Right lobe of liver (tissue), 6 donors: ENCODE results near the gene SELENOT. TPM values are rescaled to one million over a fixed set of nuclear protein-coding genes. Genes with fewer than 3 reads are reported as not detected.

Experiments used
- ATAC-seq, 4 donors: fragments of 200-7000 bp; cut with Tn5 transposase; one replicate each; pipeline ENCODE4 v1.9.1; 2020; ENCODE audit warnings: mild to moderate bottlenecking in 4 of 4, moderate library complexity in 4 of 4
- DNase-seq, 3 donors: peaks; one replicate each; pipeline ENCODE4 v3.0.0-alpha.2; 2020
- H3K27ac ChIP-seq, 3 donors: fragments of 200-600 bp; one replicate each; pipeline ENCODE4 v1.8.0; 2022
- H3K27me3 ChIP-seq, 2 donors: fragments of 200-600 bp; one replicate each; pipeline ENCODE4 v1.8.0; 2022
- H3K36me3 ChIP-seq, 4 donors: fragments of 200-600 bp; sonication (generic) in 1 of 4; one replicate each; pipeline versions ENCODE4 v1.5.1 to v1.8.0; 2017 to 2022; ENCODE audit warnings: control low read depth in 1 of 4
- H3K4me1 ChIP-seq, 4 donors: fragments of 200-600 bp; sonication (generic) in 1 of 4; one replicate each; pipeline versions ENCODE4 v1.5.1 to v1.8.0; 2017 to 2022; ENCODE audit warnings: control low read depth in 1 of 4
- H3K4me3 ChIP-seq, 3 donors: fragments of 200-600 bp; one replicate each; pipeline ENCODE4 v1.8.0; 2022
- H3K9me3 ChIP-seq, 4 donors: fragments of 200-600 bp; sonication (generic) in 1 of 4; one replicate each; pipeline versions ENCODE4 v1.5.1 to v1.8.0; 2017 to 2022; ENCODE audit warnings: control low read depth in 1 of 4
- CTCF ChIP-seq, 4 donors: fragments of 200-600 bp in 3 of 4; fragments of 450-650 bp in 1 of 4; IDR thresholded peaks; one replicate each; pipeline versions ENCODE4 v1.5.1 to v1.8.0; 2016 to 2022; ENCODE audit warnings: antibody characterized with exemption in 4 of 4, mild to moderate bottlenecking in 2 of 4
- POLR2A ChIP-seq: fragments of 450-650 bp; IDR thresholded peaks from one replicate; pipeline ENCODE4 v1.6.1; 2017; ENCODE audit warnings: antibody characterized with exemption, mild to moderate bottlenecking
- intact Hi-C, 2 donors: fragments of 100-400 bp; cut with DNase I; formaldehyde crosslinking; loops; one replicate each; pipeline versions ENCODE4 v1.11.2 to v1.14.1; 2022
- total RNA-seq, 6 experiments: library from RNA; depleted of rRNA in 2 of 6; stranded (reverse); fragments of >200 nt in 2 of 6; fragmentation: NEBNext Ultra II Directional in 3 of 6; extraction: Animal tissue kit (Norgen Biotek cat#: 25700) in 3 of 6; gene quantifications; one replicate each; pipeline versions ENCODE4 v1.1.0 to v1.2.4, GENCODE V29; 2016 to 2023
- donor health status: DM: no; HTN: yes; CAD: no.
- donor health status: DM: no; HTN: no; CAD: no.
- donor health status: DM: no; HTN: no; CAD: no.
- donor health status: DM: no; HTN: yes; CAD: no.
- donor health status: DM: no; HTN: yes; CAD: no.

Gene SELENOT
- total RNA-seq, 6 experiments from 2014 or later: 51.1 to 72.8 (median 63.4) TPM

DNA sequence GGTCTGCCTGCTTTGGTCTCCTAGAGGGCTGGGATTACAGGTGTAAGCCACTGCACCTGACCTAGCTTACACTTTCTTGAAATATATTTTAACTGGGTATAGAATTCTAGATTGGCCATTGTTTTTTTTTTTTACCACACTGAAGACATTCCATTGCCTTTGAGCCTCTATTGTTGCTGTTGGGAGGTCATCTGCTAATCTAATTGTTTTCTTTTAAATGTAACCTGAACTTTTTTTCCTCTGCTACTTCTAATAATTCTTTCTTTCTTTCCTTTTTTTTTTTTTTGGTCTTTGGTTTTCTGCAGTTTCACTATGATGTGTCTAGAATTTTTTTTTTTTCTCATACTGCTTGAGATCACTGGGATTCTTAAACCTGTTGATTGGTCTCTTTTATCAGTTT, 72.5 kb downstream of the SELENOT start:
- Histone ChIP-seq H3K9me3 (peaks cover 0 to 7% (median 0%) of the 10 kb centered on the region in 4 donors), H3K4me1 (peaks cover 0 to 3% (median 0%) of the 10 kb centered on the region in 4 donors), H3K4me3 (no peak overlapping the region), H3K27me3 (no peaks in the 10 kb centered on the region), H3K36me3 (no peaks in the 10 kb centered on the region), H3K27ac (no peak overlapping the region)
- TF ChIP-seq CTCF (IDR thresholded peaks at IDR 0.05) (no peak), POLR2A (no peak)
- ATAC-seq: no peak
- intact Hi-C loops: no loop called here
- DNase-seq: no peak

Other genes with a start within 250 kb of the SELENOT start
- gene TSC22D2, start 195.0 kb upstream of the SELENOT start, total RNA-seq: 10 to 100 TPM; 10.3 to 30.4 (median 13.2) TPM
- 100 to 1,000 TPM in 2 of 6 experiments, 10 to 100 TPM in 4; 65.6 to 367 (median 92.4) TPM for gene SERP1, start 56.8 kb upstream of the SELENOT start, total RNA-seq
- gene EIF2A, start 56.5 kb upstream of the SELENOT start, total RNA-seq: 10 to 100 TPM; 29.8 to 89.9 (median 39.4) TPM
- gene ERICH6, start 100.6 kb downstream of the SELENOT start, total RNA-seq: under 1 TPM in 1 of 6 experiments, not detected in 5; 0.49 TPM
- gene SIAH2, start 159.8 kb downstream of the SELENOT start, total RNA-seq: 10 to 100 TPM; 20.5 to 53.0 (median 36.5) TPM